ENCODE measurements around the gene C2CD5. TPM values are rescaled to one million over a fixed set of nuclear protein-coding genes. Genes with fewer than 3 reads are reported as not detected.
"Not testable (repeated sequence)": the region's sequence is repeated elsewhere in the genome, so short reads cannot be mapped to it uniquely, and the experiment has no call there.

The C2CD5 gene
- polyA plus RNA-seq, 3 donors: 72.3 to 90.4 (median 85.4) TPM

- not testable (repeated sequence) for DNase-seq
Observed at GRCh38 chr12:22480814-22481213, 63.5 kb downstream of the C2CD5 start.

GRCh38 chr12:22480016-22480415, 64.3 kb downstream of the C2CD5 start:
- no peak for DNase-seq

DNA sequence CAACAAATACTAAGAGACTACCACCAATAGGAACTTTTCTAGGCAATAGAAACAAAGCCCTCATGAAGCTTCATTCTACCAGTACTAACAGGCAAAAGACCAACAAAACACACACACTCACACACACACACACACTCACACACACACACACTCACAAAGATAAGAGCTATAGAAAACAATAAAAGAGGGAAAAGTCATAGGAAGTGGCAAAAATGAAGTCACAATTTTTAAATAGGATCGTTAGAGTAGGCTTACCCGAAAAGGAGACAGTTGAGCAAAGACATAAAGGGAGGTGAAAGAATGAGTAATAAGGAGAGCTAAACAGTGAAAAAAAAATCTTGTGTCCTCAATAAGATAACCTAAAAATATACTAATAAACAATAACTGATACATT, 66.5 kb downstream of the C2CD5 start:
- no peak for DNase-seq

- DNase-seq: no peak
Observed at GRCh38 chr12:22477166-22477893, 67.0 kb downstream of the C2CD5 start.

DNA sequence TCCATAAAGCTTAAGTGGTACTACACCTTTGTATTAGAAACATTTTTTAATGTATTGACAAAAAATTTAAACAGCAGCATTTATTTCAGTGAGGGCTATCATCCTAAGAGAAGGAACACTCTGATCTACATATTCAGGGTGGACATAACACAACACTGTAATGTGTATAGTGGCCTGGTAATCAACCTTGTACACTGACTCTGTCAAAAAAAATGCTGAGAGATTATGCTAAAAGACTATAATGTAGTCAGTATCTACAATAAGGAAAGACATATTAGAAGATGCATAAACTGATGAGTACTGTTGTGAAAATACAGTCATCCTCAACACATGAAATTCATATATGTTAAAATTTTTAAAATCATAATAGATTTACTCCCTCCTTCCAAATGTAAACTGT, 68.2 kb downstream of the C2CD5 start:
- no peak for DNase-seq

DNA sequence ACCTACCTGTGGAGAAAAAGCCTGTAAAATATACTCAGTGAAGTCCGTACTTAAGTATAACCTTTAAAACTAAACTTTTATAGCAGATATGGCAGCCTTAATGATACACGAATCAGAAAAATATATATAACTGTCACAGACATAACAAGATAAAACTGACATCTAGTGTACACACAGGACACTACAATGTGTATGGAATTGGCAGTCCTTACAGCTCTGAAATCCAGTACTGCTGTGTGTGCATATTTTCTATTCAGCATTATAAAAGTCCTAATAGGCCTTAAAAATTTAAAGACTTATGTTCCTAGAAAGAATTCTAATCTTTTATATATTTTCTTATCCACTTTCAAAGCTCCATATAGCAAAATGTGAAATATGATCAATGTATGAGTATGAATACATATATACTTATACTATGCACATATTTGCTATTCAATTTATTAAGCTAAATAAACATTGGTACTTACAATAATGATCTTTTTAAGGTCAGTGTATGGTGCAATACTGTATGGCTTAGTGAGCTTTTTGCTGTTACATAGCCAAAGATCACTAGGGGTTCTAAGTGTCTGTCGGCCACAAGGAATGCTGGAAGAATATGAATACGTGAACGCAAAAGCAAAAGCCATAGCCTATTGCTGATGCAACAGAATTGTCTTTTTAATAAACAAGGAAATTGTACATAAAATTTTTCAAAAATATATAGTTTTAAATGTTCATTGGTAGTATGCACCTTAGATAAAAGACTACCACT, 69.2 kb downstream of the C2CD5 start:
- DNase-seq: no peak

DNA sequence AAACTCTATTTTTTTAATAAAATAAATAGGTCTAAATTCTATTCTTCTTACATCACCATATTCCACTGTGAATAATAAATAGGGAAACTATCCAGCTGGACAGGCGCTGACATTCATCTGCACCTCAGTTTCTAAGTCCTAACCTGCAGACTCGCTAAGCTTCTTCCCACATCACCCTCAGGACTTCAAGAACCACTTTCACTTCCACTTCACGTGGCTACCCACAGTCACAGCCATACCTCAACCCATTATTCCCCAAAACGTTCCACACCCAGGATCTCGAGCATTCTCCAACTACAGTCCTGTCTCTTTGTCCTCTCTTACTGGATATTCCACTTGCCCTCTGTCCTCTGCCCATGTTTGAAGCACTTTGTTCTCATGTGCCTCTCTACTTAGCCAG, 71.1 kb downstream of the C2CD5 start:
- DNase-seq: no peak

DNA sequence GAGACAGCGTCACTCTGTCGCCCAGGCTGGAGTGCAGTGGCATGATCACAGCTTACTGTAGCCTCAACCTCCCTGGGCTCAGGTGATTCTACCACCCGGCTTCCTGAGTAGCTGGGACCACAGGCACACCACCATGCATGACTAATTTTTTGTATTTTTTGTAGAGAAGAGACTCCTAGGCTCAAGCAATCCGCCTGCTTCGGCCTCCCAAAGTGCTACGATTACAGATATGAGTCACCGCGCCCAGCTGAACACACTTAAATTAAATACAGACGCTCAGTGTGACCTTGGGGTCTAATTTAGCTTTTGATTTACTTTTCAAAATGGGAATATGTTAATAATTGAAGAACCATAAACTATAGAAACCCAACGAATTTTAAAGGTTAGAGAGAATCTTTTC, 77.2 kb downstream of the C2CD5 start:
- DNase-seq: no peak

GRCh38 chr12:22463306-22463705, 81.0 kb downstream of the C2CD5 start:
- DNase-seq: no peak

- no peak for DNase-seq
Observed at GRCh38 chr12:22461786-22462185, 82.6 kb downstream of the C2CD5 start.

DNA sequence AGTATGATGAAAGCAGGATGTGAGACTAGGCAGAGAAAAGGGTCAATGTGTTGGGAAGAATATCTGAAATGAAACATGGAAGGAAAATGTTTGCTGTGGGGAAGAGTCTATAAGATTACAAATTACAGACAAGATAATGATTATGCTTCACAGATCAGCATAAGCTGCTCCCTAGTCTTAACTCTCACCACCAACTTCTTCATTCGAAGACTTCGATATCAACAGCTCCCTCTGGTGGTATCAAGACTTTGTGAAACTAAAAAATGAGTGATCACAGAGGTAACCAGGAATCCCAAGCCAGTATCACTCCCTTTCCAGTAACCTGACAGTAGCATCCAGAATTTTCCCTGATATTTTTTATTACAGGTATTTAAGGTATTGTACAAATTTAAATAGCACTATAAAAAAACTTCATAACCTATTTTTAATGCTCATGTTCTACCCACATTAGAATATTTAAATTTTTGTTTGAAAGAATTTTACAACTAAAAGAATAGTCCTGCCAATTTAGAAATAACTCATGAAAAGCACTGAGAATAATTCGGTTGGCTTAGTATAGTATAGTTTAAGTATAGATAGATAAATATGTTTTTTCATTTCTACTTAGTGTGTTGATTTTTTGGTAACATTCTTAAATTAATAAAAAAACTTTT, 84.4 kb downstream of the C2CD5 start:
- no peak for DNase-seq

DNA sequence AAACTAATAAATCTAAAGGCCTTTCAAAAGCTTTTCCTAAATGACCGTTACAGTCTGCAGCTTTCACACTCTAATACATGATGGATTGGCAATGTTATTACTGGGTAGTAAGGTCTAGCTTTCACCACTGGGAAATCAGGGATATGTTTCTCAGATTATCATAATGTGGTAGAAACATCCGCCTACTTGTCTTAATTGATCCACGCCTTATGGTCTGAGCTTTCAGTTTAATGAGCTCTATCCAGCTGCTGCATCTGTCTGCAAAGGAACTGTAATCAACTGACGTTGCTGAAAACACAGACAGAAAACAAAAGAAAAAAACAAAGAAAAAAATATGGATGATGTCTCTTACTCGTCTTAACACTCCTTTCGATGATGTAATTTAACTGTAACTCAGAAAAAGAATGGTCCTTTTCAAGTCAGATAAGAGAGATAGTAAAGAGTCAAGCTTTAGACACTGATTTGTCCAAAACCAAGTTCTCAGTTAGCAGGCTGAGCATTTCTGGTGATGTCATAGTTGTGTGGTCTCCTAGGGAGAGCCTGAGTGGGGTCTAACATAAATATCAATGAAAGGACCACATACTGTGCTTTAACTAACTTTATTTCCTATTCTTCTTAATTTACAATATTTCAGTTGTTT, 85.9 kb downstream of the C2CD5 start:
- peak; percentile 69 for DNase-seq

GRCh38 chr12:22457085-22457484, 87.3 kb downstream of the C2CD5 start:
- DNase-seq: peak; percentile 62

GRCh38 chr12:22453511-22453910, 90.8 kb downstream of the C2CD5 start:
- DNase-seq: no peak

DNA sequence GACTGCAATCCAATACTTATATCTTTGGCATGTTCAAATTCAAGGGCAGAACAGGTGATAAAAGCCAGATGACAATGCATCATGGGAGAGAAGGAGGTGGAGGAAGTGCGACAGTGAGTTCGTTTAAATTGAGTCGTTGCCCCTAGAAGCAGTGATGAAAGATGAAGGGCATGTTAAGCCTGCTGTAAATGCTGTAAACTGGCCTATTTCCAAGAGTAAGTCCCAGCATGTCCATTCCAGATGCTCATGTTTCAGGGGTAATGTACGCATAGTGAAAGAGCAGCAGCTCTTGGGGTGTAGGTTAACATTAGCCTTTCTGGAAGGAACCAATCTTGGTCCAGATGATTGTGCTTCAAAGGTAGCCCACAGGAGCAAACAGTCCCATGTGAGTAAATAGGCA, 97.1 kb downstream of the C2CD5 start:
- DNase-seq: no peak

GRCh38 chr12:22444317-22444665, 100.1 kb downstream of the C2CD5 start:
- DNase-seq: not testable (repeated sequence)

DNA sequence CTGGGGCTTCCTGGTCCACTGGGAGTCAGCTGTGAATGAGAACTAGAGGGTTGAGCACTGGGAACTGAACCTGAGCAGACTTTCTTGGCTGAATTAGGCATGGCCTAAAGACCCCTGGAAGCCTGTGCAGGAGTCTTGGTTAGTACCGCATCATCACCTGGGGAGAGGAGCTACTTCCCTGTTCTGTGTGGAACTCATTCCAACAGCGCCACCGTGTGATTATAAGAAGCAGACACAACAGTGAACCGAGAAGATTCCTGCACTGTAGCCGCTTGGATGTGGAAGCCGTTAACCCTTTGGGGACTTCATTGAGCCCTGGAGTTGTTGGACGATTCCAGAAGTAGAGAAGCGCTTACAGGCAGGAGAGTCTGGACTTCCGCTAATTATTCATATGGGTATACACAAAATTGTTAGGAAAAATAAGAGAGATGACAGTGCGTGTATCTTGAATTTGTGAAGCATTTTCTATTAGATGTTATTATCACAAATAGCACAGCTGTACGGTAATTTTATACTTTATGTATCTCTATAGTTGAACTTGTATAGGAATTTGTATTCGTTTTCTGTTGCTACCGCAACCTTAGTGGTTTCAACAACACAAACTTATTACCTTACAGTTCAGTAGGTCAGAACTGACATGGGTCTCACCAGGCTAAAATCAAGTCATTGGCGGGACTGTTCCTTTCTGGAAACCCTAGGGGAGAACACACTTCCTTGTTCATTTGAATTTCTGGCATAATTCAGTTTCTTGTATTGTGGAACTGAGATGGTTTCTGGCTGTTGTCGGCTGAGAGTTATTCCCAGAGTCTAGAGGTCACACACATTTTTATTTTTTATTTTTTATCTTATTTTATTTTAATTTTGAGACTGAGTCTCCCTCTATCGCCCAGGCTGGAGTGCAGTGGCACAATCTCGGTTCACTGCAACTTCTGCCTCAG, 100.7 kb downstream of the C2CD5 start:
- DNase-seq: peak; percentile 81

DNA sequence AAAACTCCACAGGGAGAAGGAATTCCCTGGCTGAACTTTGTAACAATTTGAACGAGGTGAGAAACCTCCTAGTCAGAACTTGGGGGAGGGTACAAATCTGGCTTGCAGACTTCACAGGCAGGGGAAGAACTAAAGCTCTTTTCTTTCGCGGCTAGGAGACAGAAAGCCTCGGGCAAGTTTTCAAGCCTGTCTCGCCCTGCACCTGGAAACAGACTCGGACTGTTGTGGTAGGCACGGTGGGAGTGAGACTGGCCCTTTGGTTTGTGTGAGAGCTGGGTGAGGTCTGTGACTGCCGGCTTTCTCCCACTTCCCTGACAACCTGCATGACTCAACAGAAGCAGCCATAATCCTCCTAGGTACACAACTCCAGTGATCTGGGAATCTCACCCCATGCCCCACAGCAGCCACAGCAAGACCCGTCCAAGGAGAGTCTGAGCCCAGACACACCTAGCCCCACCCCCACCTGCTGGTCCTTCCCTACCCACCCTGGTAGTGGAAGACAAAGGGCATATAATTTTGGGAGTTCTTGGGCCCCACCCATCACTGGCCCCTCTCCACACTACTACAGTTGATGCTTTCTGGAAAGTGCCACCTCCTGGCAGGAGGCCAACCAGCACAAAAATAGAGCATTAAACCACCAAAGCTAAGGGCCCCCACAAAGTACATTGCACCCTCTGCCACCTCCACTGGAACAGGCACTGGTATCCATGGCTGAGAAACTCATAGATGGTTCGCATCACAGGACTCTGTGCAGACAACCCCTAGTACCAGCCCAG, 107.1 kb downstream of the C2CD5 start:
- DNase-seq: no peak

DNA sequence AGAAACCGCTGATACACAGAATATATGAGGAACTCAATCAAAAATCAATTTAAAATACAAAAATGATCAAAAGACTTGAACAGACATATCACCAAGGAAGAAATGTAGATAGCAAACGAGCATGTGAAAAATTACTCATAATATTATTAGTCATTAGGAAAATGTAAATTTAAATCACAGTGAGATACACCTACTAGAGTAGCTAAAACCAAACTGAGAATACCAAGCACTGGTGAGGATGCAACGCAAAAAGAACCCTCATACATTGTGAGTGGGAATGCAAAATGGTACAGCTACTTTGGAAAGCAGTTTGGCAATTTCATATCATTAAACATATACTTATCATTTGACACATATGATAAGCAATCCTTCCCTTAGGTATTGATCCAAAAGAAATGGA, 108.8 kb downstream of the C2CD5 start:
- no peak for DNase-seq

DNA sequence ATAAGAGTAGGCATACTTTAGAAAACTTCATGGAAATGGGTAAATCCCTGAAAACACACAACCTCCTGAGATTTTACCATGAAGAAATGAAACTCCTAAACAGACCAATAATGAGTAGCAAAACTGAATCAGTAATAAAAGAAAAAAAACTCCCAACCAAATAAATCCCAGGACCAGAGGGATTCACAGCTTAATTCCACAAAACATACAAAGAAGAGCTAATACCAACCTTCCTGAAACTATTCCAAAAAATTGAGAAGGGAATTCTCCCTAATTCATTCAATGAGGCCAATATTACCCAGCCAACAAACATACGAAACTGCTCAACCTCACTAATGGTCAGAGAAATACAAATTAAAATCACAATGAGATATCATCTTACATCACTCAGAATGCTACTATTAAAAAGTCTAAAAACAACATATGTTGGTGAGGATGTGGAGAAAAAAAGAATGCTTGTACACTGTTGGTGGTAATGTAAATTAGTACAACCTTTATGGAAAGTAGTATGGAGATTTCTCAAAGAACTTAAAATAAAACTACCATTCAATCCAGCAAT, 112.6 kb downstream of the C2CD5 start:
- DNase-seq: no peak

Measured in renal pelvis (tissue), 4 donors.